K562 (cell line): Measurements from ENCODE around the gene ULBP1. TPM values are rescaled to one million over a fixed set of nuclear protein-coding genes. Genes with fewer than 3 reads are reported as not detected.

ENCODE experiments used
- BRD4 ChIP-seq: fragments of 200-600 bp; sonication (generic); IDR thresholded peaks from 2 replicates; pipeline ENCODE4 v1.6.1; 2017; ENCODE audit warnings: inconsistent platforms
- CXXC5 ChIP-seq: fragments of 250-450 bp; sonication (Bioruptor Pico); IDR thresholded peaks from 2 replicates; pipeline ENCODE4 v1.8.0; 2022; ENCODE audit warnings: inconsistent platforms, mild to moderate bottlenecking, moderate library complexity
- DPF2 ChIP-seq: fragments of 450-650 bp; IDR thresholded peaks from 2 replicates; pipeline ENCODE4 v1.6.1; 2016
- E2F3 ChIP-seq: fragments of 250-450 bp; sonication (Bioruptor Pico); IDR thresholded peaks from 2 replicates; pipeline ENCODE4 v1.4.0; 2020; ENCODE audit warnings: mild to moderate bottlenecking
- ELF1 ChIP-seq: fragments of 200-800 bp; sonication (Bioruptor generic); IDR thresholded peaks from 2 replicates; pipeline ENCODE4 v1.6.1; 2016; ENCODE audit warnings: missing genetic modification characterization, missing compliant biosample characterization
- ELF4 ChIP-seq: fragments of 450-650 bp; formaldehyde crosslinking; IDR thresholded peaks from 2 replicates; pipeline ENCODE4 v1.4.0; 2022; ENCODE audit warnings: missing genetic modification characterization
- GTF2F1 ChIP-seq: IDR thresholded peaks from 2 replicates; pipeline ENCODE4 v1.6.1; 2011; ENCODE audit warnings: low read depth, low read length, improper control_type of control experiment
- HMG20A ChIP-seq: fragments of 450-650 bp; formaldehyde crosslinking; conservative IDR thresholded peaks from 2 replicates; pipeline ENCODE4 v1.4.0; 2020; ENCODE audit warnings: mild to moderate bottlenecking, mixed read lengths
- KAT8 ChIP-seq: fragments of 450-650 bp; IDR thresholded peaks from 2 replicates; pipeline ENCODE4 v1.6.1; 2016; ENCODE audit warnings: low read depth, mild to moderate bottlenecking
- MBD2 ChIP-seq: sonication (generic); IDR thresholded peaks from 2 replicates; pipeline ENCODE4 v1.6.1; 2016; ENCODE audit warnings: low read depth, borderline replicate concordance
- MCM7 ChIP-seq, 2 experiments: fragments of 450-650 bp; IDR thresholded peaks; 2 replicates each; pipeline ENCODE4 v1.6.1; 2016 to 2018
- NCOA6 ChIP-seq: fragments of 450-650 bp; IDR thresholded peaks from 2 replicates; pipeline ENCODE4 v1.6.1; 2017; ENCODE audit warnings: mild to moderate bottlenecking
- NR2C1 ChIP-seq, 2 experiments: fragments of 450-650 bp; IDR thresholded peaks; 2 replicates each; pipeline ENCODE4 v1.6.1; 2017; ENCODE audit warnings: mild to moderate bottlenecking in 2 of 2, antibody characterized with exemption in 1 of 2, inconsistent platforms in 1 of 2, missing compliant biosample characterization in 1 of 2, missing genetic modification characterization in 1 of 2
- RB1 ChIP-seq: fragments of 450-650 bp; IDR thresholded peaks from 2 replicates; pipeline ENCODE4 v1.6.1; 2017; ENCODE audit warnings: low read depth, mild to moderate bottlenecking
- RHOXF2B ChIP-seq: fragments of 250-450 bp; sonication (Bioruptor Pico); conservative IDR thresholded peaks from 2 replicates; pipeline ENCODE4 v1.5.1; 2021
- RNF2 ChIP-seq: sonication (generic); IDR thresholded peaks from 2 replicates; pipeline ENCODE4 v1.6.1; 2016
- SMAD1 ChIP-seq: fragments of 150-350 bp; IDR thresholded peaks from 2 replicates; pipeline ENCODE4 v1.6.1; 2014; ENCODE audit warnings: low read length, low read depth; ENCODE audit not compliant: partially characterized antibody
- SMARCE1 ChIP-seq: fragments of 450-650 bp; IDR thresholded peaks from 2 replicates; pipeline ENCODE4 v1.7.1; 2016; ENCODE audit warnings: mild to moderate bottlenecking
- TAL1 ChIP-seq: fragments of 450-650 bp; IDR thresholded peaks from 2 replicates; pipeline ENCODE4 v1.6.1; 2016; ENCODE audit warnings: mild to moderate bottlenecking
- TRIM24 ChIP-seq, 2 experiments: fragments of 450-650 bp; IDR thresholded peaks; 2 replicates each; pipeline ENCODE4 v1.6.1; 2016
- ZFP36 ChIP-seq: fragments of 150-350 bp; IDR thresholded peaks from 2 replicates; pipeline ENCODE4 v1.6.1; 2018; ENCODE audit warnings: low read length, low read depth; ENCODE audit not compliant: partially characterized antibody
- ZFX ChIP-seq: sonication (generic); formaldehyde crosslinking; IDR thresholded peaks from 2 replicates; pipeline ENCODE4 v1.8.0; 2022; ENCODE audit warnings: mild to moderate bottlenecking, missing genetic modification reagents, moderate library complexity
- ZNF75A ChIP-seq: fragments of 450-650 bp; formaldehyde crosslinking; IDR thresholded peaks from 2 replicates; pipeline ENCODE4 v1.4.0; 2020; ENCODE audit warnings: mild to moderate bottlenecking
- polyA plus RNA-seq, 8 experiments: library from polyadenylated mRNA; depleted of rRNA in 4 of 8; stranded (reverse) in 5 of 8; unstranded in 3 of 8; fragments of >200 nt; fragmentation: Nextera tagmentation in 2 of 8; fragmentation: Illumina TruSeq in 1 of 8; extraction: Ambion mirVana in 2 of 8; extraction: Trizol in 1 of 8; gene quantifications; 2 replicates each; pipeline versions ENCODE4 v1.2.1 to v1.2.3, GENCODE V29; 2011 to 2014; ENCODE audit warnings: inconsistent platforms in 1 of 8, missing spikeins in 1 of 8
- total RNA-seq, 7 experiments: library from RNA; depleted of rRNA in 6 of 7; stranded (reverse); fragments of >200 nt in 6 of 7; fragmentation: Illumina TruSeq in 2 of 7; extraction: Trizol in 2 of 7; gene quantifications; 2 replicates each; pipeline versions ENCODE4 v1.2.1 to v1.2.3, GENCODE V29; 2011 to 2021; ENCODE audit warnings: low replicate concordance in 1 of 7
- TF ChIP-seq, protein P1 (sequence below): fragments of 250-450 bp; sonication (Bioruptor Pico); IDR thresholded peaks from 2 replicates; pipeline ENCODE4 v1.9.0; 2021; ENCODE audit warnings: mild to moderate bottlenecking, inconsistent platforms
- TF ChIP-seq, protein P2 (sequence below): sonication (generic); formaldehyde crosslinking; IDR thresholded peaks from 2 replicates; pipeline ENCODE4 v1.8.0; 2022; ENCODE audit warnings: mild to moderate bottlenecking, missing genetic modification reagents, borderline replicate concordance
- TF ChIP-seq, protein P3 (sequence below): IDR thresholded peaks from 2 replicates; pipeline ENCODE4 v1.6.1; 2014; ENCODE audit warnings: antibody characterized with exemption

The ULBP1 gene
- total and polyA plus RNA-seq, 9 of the 15 experiments (the other 6 are each of a cell fraction or from before 2014, with no cell fraction given) = 0.33 to 6.0 (median 2.5) TPM

DNA sequence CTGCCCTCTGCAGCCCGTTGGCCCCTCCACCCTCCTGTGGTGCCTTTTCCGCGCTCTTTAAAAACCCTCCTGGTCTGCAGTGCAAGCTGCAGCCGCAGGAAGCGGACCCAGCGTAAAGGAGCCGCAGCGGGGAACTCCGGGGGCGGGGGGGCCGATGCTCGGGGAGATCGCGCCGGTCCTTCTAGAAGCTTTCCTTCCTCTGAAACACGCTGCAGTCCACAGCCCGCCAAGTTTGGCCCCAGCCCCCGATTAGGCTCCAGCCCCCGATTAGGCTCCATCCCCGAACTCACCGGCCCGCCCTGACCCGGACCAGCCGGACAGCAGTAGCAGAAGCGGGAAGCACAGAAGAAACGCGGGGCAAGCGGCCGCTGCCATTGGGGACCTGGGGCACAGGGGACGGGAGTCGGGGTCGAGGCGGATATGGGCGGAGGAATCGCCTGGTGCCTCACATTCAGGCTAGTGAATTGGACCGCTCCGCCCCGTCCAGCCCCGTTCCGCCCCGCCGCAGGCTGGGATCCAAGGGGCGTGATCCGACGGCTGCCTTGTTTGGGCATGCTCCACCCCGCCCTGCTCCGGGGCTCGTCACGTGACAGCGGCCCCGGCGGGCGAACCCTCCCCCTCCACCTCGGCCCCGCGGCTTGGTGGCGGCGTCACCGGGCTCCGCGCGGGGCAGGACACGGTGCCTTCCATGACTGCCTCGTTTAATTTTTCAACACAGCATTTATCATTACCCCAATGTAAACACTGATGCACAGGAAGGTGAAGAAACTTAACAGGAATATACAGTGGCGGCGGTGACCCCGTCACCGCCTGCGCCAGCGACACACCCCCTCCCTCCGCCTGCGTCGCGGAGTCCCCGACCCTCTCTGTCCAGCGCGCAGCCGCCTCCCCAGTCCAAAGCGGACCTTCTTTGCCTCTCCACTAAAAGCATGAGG, 41.3 kb downstream of the ULBP1 start (continued):
- peak; percentile 87 for TF ChIP-seq CXXC5
- no peak for TF ChIP-seq KAT8
- no peak for TF ChIP-seq E2F3 (CRISPR knock-in tag)
- TF ChIP-seq, protein P1, sequence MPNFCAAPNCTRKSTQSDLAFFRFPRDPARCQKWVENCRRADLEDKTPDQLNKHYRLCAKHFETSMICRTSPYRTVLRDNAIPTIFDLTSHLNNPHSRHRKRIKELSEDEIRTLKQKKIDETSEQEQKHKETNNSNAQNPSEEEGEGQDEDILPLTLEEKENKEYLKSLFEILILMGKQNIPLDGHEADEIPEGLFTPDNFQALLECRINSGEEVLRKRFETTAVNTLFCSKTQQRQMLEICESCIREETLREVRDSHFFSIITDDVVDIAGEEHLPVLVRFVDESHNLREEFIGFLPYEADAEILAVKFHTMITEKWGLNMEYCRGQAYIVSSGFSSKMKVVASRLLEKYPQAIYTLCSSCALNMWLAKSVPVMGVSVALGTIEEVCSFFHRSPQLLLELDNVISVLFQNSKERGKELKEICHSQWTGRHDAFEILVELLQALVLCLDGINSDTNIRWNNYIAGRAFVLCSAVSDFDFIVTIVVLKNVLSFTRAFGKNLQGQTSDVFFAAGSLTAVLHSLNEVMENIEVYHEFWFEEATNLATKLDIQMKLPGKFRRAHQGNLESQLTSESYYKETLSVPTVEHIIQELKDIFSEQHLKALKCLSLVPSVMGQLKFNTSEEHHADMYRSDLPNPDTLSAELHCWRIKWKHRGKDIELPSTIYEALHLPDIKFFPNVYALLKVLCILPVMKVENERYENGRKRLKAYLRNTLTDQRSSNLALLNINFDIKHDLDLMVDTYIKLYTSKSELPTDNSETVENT = peak; percentile 49; the same call in 1 of the 2 replicates
- no peak for TF ChIP-seq MCM7 (IDR thresholded peaks at IDR 0.05)
- TF ChIP-seq GTF2F1 = no peak
- no peak for TF ChIP-seq DPF2
- peak; percentile 45; the same call in 1 of the 2 replicates for TF ChIP-seq RNF2
- TF ChIP-seq NCOA6 = peak; percentile 87
- peak; percentile 47 for TF ChIP-seq ZFX (CRISPR knock-in tag)
- peak in 1 of 2 experiments; percentile 39; a peak in 1 of 4 replicates for TF ChIP-seq TRIM24 (IDR thresholded peaks at IDR 0.05)
- TF ChIP-seq ZNF75A (CRISPR knock-in tag) = no peak
- TF ChIP-seq MBD2 = no peak
- no peak for TF ChIP-seq BRD4
- peak; percentile 82 for TF ChIP-seq ZFP36
- TF ChIP-seq SMARCE1 = no peak
- TF ChIP-seq, protein P2, sequence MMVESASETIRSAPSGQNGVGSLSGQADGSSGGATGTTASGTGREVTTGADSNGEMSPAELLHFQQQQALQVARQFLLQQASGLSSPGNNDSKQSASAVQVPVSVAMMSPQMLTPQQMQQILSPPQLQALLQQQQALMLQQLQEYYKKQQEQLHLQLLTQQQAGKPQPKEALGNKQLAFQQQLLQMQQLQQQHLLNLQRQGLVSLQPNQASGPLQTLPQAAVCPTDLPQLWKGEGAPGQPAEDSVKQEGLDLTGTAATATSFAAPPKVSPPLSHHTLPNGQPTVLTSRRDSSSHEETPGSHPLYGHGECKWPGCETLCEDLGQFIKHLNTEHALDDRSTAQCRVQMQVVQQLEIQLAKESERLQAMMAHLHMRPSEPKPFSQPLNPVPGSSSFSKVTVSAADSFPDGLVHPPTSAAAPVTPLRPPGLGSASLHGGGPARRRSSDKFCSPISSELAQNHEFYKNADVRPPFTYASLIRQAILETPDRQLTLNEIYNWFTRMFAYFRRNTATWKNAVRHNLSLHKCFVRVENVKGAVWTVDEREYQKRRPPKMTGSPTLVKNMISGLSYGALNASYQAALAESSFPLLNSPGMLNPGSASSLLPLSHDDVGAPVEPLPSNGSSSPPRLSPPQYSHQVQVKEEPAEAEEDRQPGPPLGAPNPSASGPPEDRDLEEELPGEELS (CRISPR knock-in tag) = no peak
- TF ChIP-seq, protein P3, sequence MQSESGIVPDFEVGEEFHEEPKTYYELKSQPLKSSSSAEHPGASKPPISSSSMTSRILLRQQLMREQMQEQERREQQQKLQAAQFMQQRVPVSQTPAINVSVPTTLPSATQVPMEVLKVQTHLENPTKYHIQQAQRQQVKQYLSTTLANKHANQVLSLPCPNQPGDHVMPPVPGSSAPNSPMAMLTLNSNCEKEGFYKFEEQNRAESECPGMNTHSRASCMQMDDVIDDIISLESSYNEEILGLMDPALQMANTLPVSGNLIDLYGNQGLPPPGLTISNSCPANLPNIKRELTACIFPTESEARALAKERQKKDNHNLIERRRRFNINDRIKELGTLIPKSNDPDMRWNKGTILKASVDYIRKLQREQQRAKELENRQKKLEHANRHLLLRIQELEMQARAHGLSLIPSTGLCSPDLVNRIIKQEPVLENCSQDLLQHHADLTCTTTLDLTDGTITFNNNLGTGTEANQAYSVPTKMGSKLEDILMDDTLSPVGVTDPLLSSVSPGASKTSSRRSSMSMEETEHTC = 0 out of 2 replicates have a peak, but pooled peaks have one; percentile 4
- TF ChIP-seq ELF1 (tag) = 0 out of 2 replicates have a peak, but pooled peaks have one; percentile 29
- peak; percentile 59 for TF ChIP-seq SMAD1
- TF ChIP-seq NR2C1 (IDR thresholded peaks at IDR 0.05) = 0 out of 2 replicates have a peak, but pooled peaks have one; percentile 37
- TF ChIP-seq NR2C1 (tag; IDR thresholded peaks at IDR 0.05) = no peak
- TF ChIP-seq TAL1 = no peak
- peak; percentile 55; the same call in 1 of the 2 replicates for TF ChIP-seq ELF4
- no peak for TF ChIP-seq RHOXF2B (CRISPR knock-in tag)
- TF ChIP-seq HMG20A (CRISPR knock-in tag) = no peak
- TF ChIP-seq RB1 = peak; percentile 74; the same call in 1 of the 2 replicates
